Measurements from ENCODE around the gene WNK2.

DNA sequence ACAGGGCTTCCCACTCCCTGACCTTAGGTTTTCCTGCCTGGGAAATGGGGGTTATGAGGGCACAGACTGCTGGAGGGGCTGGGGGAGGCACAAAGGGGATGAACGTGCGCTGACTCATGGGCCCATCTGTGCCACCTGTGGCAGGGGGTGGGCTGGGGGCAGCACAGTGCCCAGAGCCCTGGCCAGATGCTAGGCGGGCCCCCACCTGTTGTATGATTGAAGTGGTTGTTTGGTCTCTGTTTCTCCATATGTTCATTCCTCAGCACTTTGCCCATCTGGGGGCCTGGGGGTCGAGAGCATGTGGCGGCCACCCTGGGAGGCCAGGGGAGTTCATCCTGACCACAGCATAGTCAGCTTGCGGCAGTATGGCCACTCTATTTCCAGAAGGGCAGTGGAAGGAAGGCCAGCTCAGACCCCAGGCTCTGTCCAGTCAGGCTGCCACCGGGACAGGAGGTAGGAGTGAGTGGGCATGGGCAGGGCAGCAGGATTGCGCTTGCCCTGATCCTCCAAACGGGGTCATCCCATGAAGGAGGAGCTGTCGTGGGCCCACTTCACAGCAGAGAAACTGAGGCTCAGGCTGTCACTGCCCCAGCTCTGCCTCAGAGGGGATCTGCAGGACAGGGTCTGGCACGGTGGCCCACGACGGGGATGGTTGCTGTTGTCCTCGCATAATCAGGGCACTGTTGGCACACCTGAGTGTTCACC lies 49.0 kb upstream of the WNK2 start:
- TF ChIP-seq POLR2A (IDR thresholded peaks at IDR 0.05; ENCODE audit: low read length) = no peak
- TF ChIP-seq GATA1 (IDR thresholded peaks at IDR 0.05; ENCODE audit: low read depth, low read length) = no peak
